LNCAP (cell line): ENCODE results near the gene NPFFR1.

ENCODE experiments used
- TF ChIP-seq, protein P1 (sequence below): fragments of 450-650 bp; IDR thresholded peaks from 2 replicates; pipeline ENCODE4 v1.5.1; 2017; ENCODE audit warnings: mild to moderate bottlenecking

Gene NPFFR1

DNA sequence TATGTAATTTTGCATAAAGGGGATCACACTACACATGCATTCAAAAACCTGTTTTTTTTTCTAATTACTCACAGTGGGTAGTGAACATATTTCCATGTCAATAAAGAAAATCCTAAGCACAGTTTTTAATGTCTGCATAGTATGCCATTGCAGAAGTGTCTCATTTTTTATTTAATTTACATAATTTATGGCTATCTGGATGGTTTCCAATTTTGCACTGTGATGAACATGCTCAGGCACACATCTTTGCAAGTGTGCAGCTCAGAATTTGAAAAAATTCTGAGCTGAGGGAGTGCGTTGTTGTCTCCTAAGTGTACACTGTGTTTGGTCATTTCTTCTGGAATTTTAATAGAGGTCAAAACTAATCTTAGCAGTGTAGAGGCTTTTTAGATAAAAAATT lies 2.2 kb downstream of the NPFFR1 start:
- TF ChIP-seq, protein P1, sequence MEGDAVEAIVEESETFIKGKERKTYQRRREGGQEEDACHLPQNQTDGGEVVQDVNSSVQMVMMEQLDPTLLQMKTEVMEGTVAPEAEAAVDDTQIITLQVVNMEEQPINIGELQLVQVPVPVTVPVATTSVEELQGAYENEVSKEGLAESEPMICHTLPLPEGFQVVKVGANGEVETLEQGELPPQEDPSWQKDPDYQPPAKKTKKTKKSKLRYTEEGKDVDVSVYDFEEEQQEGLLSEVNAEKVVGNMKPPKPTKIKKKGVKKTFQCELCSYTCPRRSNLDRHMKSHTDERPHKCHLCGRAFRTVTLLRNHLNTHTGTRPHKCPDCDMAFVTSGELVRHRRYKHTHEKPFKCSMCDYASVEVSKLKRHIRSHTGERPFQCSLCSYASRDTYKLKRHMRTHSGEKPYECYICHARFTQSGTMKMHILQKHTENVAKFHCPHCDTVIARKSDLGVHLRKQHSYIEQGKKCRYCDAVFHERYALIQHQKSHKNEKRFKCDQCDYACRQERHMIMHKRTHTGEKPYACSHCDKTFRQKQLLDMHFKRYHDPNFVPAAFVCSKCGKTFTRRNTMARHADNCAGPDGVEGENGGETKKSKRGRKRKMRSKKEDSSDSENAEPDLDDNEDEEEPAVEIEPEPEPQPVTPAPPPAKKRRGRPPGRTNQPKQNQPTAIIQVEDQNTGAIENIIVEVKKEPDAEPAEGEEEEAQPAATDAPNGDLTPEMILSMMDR = no peak

- TF ChIP-seq, protein P1 = no peak
These were observed 3.7 kb downstream of the NPFFR1 start for GRCh38 chr10:70280099-70280498.

DNA sequence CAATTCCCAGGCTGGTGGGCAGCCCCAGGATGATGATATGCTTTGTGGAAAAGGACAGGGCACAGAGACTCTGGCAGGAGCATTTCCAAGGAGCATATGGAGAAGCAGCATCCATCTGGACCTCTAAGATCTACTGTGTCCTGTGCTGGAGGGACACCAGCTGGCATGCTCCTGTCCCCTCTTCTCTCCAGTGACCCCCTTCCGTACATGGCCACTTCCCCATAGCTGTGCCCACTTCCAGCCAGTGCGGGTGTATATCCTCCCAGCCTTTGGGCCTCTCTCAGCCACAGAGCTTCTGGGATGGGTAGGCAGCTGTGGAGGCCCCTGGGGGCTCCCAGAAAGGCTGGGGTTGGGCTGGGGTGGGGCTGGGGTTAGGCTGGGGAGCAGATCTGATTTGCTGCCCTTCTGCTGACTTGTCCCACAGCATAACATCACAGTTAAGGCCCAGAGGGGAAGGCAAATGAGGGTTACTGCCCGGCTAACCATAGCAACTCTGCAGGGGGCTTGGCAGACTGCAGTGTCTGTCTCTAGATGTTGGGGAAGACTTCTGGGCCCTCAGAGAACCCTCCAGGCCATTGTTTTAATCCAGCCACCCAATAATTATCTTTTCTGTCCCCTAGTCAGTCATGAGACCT lies 6.3 kb downstream of the NPFFR1 start:
- TF ChIP-seq, protein P1 = no peak

GRCh38 chr10:70274643-70275042 lies 9.2 kb downstream of the NPFFR1 start:
- TF ChIP-seq, protein P1 = no peak

DNA sequence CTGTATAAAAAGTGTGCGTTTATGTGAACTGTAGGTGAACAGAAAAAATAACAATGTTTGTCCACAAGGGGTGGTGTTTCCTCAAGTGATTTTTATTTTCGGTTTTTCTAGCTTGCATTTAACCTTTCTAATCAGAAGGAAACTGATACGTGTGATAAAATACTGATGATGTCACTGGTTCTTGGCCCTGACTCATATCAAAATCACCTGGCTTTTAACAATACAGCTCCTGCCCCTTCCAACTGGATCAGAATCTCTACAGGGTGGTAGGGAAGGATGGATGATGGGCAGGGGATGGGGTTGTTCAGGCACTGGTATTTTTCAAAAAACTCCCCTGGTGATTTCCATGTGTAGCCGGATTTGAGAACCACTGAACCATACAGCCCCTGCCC lies 10.9 kb downstream of the NPFFR1 start:
- TF ChIP-seq, protein P1 = peak; percentile 55

DNA sequence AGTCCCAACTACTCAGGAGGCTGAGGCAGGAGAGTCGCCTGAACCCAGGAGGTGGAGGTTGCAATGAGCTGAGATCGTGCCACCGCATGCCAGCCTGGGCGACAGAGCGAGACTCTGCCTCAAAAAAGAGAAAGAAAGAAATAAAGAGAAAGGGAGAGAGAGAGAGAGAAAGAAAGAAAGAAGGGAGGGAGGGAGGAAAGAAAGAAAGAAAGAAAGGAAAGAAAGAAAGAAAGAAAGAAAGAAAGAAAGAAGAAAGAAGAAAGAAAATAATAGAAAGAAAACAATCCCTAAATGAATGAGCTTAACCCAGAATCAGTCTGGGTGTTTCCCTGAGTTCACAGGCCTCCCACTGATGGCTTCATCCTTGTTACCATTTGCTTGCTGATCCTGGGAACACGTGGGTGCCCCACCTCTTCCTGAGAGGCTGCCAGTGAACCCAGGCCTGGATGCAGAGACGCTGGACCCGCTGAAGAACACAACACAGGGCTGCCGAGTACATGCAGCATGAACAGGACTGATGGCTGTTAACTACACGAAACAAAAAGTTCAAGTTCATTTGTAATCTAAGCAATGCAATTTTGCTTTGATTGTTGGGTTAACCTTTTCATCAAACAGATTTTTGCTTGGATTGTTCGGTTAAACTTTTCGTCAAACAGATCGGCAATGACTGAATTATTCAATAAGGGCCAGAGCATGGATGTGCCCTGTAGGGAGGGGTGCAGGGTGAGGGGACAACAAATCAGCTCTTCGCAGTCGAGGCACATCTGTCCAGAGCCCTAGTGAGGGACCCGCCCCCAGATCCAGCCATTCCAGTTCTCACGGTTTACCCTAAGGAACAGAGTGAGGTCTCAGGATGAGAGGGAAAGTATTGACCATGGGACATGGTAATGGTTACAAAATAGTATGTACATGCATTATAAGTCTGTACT lies 11.5 kb downstream of the NPFFR1 start:
- TF ChIP-seq, protein P1 = no peak

DNA sequence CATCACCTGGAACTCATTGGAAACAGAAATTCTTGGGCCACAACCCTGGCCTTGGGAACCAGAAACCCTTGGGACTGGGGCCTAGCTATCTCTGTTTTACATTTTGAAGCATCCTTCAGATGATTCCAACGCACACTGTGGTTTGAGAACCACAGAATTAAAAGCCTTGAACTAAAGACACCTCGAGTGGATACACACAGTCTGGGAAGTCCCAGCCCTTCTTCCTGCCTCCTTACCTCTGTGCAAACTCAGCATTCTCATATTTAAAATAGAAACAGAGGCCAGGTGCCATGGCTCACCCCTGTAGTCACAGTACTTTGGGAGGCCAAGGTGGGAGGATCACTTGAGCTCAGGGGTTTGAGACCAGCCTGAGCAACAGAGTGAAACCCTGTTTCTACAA lies 12.9 kb downstream of the NPFFR1 start:
- TF ChIP-seq, protein P1 = no peak
